BLaER1 (cell line): ENCODE results near the gene BRI3BP.

Experiments used
- H3K27ac ChIP-seq: shearing (Covaris generic); formaldehyde crosslinking; 2 replicates; pipeline ENCODE4 v1.8.1; 2022
- H3K27me3 ChIP-seq: shearing (Covaris generic); formaldehyde crosslinking; 2 replicates; pipeline ENCODE4 v1.8.1; 2022
- H3K36me3 ChIP-seq: shearing (Covaris generic); formaldehyde crosslinking; 2 replicates; pipeline ENCODE4 v1.8.1; 2022
- H3K4me1 ChIP-seq: shearing (Covaris generic); formaldehyde crosslinking; 2 replicates; pipeline ENCODE4 v1.8.1; 2022
- H3K4me2 ChIP-seq: shearing (Covaris generic); formaldehyde crosslinking; 2 replicates; pipeline ENCODE4 v1.8.1; 2022
- H3K4me3 ChIP-seq: shearing (Covaris generic); formaldehyde crosslinking; 2 replicates; pipeline ENCODE4 v1.8.1; 2022
- H3K9ac ChIP-seq: shearing (Covaris generic); formaldehyde crosslinking; 2 replicates; pipeline ENCODE4 v1.8.1; 2022
- H3K9me3 ChIP-seq: shearing (Covaris generic); formaldehyde crosslinking; 2 replicates; pipeline ENCODE4 v1.8.1; 2022
- H4K20me1 ChIP-seq: shearing (Covaris generic); formaldehyde crosslinking; 2 replicates; pipeline ENCODE4 v1.8.1; 2022
- Cebpa-rat ChIP-seq: shearing (Covaris generic); IDR thresholded peaks from 2 replicates; pipeline ENCODE4 v1.8.1; 2022

BRI3BP gene

GRCh38 chr12:124993626-124994436, at the start of gene BRI3BP:
TSS of gene BRI3BP (plus strand) at chr12:124993645. CDS start at chr12:124993791, 146 bp downstream.
- H3K27ac ChIP-seq = peak within 1 kb of the TSS; percentile 92
- TF ChIP-seq Cebpa-rat = no peak
- peaks cover 43% of the 10 kb centered on the region for H4K20me1 ChIP-seq
- H3K9ac ChIP-seq = peak within 1 kb of the TSS; percentile 90
- H3K4me2 ChIP-seq = peak within 1 kb of the TSS; percentile 95
- H3K4me1 ChIP-seq = peaks cover 38% of the 10 kb centered on the region
- H3K4me3 ChIP-seq = peak within 1 kb of the TSS; percentile 94
- H3K36me3 ChIP-seq = peaks cover 19% of the 10 kb centered on the region; the same call in 1 of the 2 replicates
- no peaks in the 10 kb centered on the region for H3K9me3 ChIP-seq
- H3K27me3 ChIP-seq = no peaks in the 10 kb centered on the region

DNA sequence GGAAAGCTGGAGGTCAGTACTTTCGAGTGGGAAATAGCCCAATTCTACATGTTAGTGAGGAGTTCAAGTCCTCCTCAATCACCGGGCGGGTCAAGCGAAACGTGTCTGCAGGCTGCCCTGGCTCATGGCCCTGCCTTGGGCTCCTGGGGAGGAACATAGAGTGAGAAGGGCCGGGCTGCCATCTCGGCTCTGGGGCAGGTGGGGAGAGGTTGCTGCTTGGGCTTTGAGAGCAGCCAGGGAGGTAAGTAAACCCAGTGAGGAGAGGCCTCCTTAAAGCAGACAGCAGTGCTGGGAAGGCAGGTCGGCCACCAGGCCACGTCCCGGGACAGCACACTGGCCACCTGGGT, 47.0 kb upstream of the BRI3BP start:
- H3K4me1 ChIP-seq = peaks cover 57% of the 10 kb centered on the region
- H4K20me1 ChIP-seq = peaks cover 32% of the 10 kb centered on the region
- H3K9me3 ChIP-seq = no peaks in the 10 kb centered on the region
- H3K4me3 ChIP-seq = no peak overlapping the region
- no peak overlapping the region for H3K9ac ChIP-seq
- H3K27me3 ChIP-seq = no peaks in the 10 kb centered on the region
- peaks cover 78% of the 10 kb centered on the region for H3K36me3 ChIP-seq
- peak overlapping the region; percentile 73; the same call in 1 of the 2 replicates for H3K27ac ChIP-seq
- TF ChIP-seq Cebpa-rat = no peak
- peak overlapping the region; percentile 89 for H3K4me2 ChIP-seq

- Histone ChIP-seq H3K4me3 (no peak overlapping the region), H3K9me3 (no peaks in the 10 kb centered on the region), H4K20me1 (peaks cover 38% of the 10 kb centered on the region), H3K36me3 (peaks cover 79% of the 10 kb centered on the region), H3K27ac (peak overlapping the region; percentile 73), H3K4me2 (peak overlapping the region; percentile 89), H3K4me1 (peaks cover 63% of the 10 kb centered on the region), H3K27me3 (no peaks in the 10 kb centered on the region), H3K9ac (peak overlapping the region; percentile 43; the same call in 1 of the 2 replicates)
- no peak for TF ChIP-seq Cebpa-rat
Measured at GRCh38 chr12:124947013-124947412, 46.4 kb upstream of the BRI3BP start.

- Histone ChIP-seq H3K27ac (peak overlapping the region; percentile 73), H3K36me3 (peaks cover 75% of the 10 kb centered on the region), H3K9me3 (no peaks in the 10 kb centered on the region), H3K4me1 (peaks cover 71% of the 10 kb centered on the region), H4K20me1 (peaks cover 46% of the 10 kb centered on the region), H3K9ac (peak overlapping the region; percentile 43), H3K27me3 (no peaks in the 10 kb centered on the region), H3K4me3 (peak overlapping the region; percentile 24), H3K4me2 (peak overlapping the region; percentile 89)
- no peak for TF ChIP-seq Cebpa-rat
Measured at GRCh38 chr12:124947561-124948398, 45.7 kb upstream of the BRI3BP start.

GRCh38 chr12:124949066-124949465, 44.4 kb upstream of the BRI3BP start:
- Histone ChIP-seq H3K27ac (peak overlapping the region; percentile 24; the same call in 1 of the 2 replicates), H3K9me3 (no peaks in the 10 kb centered on the region), H3K27me3 (no peaks in the 10 kb centered on the region), H3K4me2 (peak overlapping the region; percentile 89), H4K20me1 (peaks cover 59% of the 10 kb centered on the region), H3K9ac (no peak overlapping the region), H3K36me3 (peaks cover 73% of the 10 kb centered on the region), H3K4me1 (peaks cover 84% of the 10 kb centered on the region), H3K4me3 (no peak overlapping the region)
- TF ChIP-seq Cebpa-rat = no peak

- H3K9me3 ChIP-seq = peaks cover 9% of the 10 kb centered on the region
- no peak for TF ChIP-seq Cebpa-rat
- peaks cover 73% of the 10 kb centered on the region for H3K36me3 ChIP-seq
- no peak overlapping the region for H3K27ac ChIP-seq
- peaks cover 59% of the 10 kb centered on the region for H4K20me1 ChIP-seq
- peak overlapping the region; percentile 89 for H3K4me2 ChIP-seq
- H3K4me3 ChIP-seq = no peak overlapping the region
- H3K4me1 ChIP-seq = peaks cover 93% of the 10 kb centered on the region
- H3K27me3 ChIP-seq = no peaks in the 10 kb centered on the region
- no peak overlapping the region for H3K9ac ChIP-seq
Measured at GRCh38 chr12:124949779-124950728, 43.4 kb upstream of the BRI3BP start.

DNA sequence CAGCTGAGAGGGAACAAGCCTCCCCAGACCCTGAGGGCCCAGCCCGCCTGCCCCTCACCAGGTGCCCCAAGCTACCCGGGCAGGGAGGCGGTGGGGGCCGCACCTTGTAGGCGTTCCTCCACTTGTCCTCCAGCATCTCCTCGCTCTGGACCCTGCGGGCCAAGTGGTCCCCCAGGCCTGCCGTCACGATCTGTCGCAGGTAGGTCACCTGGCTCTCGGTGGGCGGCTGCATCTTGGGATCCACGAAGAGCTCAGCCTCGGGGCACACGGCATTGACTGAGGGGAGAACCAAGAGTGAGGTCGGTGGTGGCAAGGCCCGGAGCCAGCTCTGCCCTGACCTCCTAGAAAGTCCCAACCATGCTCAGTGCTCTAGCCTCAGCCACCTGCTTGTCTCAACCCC, 41.1 kb upstream of the BRI3BP start:
- Histone ChIP-seq H3K4me3 (0 out of 2 replicates have a peak overlapping the region, but pooled peaks have one; percentile 8), H3K4me1 (peaks cover 79% of the 10 kb centered on the region), H3K27ac (peak overlapping the region; percentile 74; the same call in 1 of the 2 replicates), H3K36me3 (peaks cover 75% of the 10 kb centered on the region), H4K20me1 (peaks cover 59% of the 10 kb centered on the region), H3K27me3 (no peaks in the 10 kb centered on the region), H3K9me3 (peaks cover 13% of the 10 kb centered on the region), H3K9ac (peak overlapping the region; percentile 39; the same call in 1 of the 2 replicates), H3K4me2 (peak overlapping the region; percentile 89)
- TF ChIP-seq Cebpa-rat = no peak

DNA sequence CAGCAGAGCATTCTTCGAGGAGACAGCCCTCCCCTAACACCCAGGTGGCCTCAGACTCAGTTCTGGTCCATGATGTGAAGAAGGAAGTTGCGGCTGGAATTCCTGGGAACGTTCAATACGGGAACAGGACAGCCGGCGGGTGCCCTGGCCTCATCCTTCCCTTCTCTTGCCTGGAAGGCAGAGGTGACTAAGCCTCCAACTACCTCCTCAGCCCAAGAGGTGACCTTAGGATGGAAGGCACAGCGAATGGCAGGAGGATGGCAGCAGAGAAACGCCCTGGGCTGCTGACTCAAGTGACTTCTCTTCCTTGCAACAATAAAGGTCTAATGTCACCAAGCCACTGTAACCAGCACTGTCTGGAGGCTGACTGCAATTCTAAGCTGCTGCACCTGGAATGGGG, 40.6 kb upstream of the BRI3BP start:
- H3K4me2 ChIP-seq = peak overlapping the region; percentile 89
- peaks cover 55% of the 10 kb centered on the region for H4K20me1 ChIP-seq
- peaks cover 13% of the 10 kb centered on the region for H3K9me3 ChIP-seq
- H3K27me3 ChIP-seq = no peaks in the 10 kb centered on the region
- H3K27ac ChIP-seq = peak overlapping the region; percentile 74
- no peak for TF ChIP-seq Cebpa-rat
- peaks cover 75% of the 10 kb centered on the region for H3K36me3 ChIP-seq
- H3K9ac ChIP-seq = no peak overlapping the region
- peaks cover 74% of the 10 kb centered on the region for H3K4me1 ChIP-seq
- 0 out of 2 replicates have a peak overlapping the region, but pooled peaks have one; percentile 8 for H3K4me3 ChIP-seq
